ENCODE data around the gene FAM50A.
A peak's percentile ranks its signal among the peaks of the same experiment; 100 is the strongest.

FAM50A gene

GRCh38 chrX:154413142-154413541 is 30.8 kb upstream of the FAM50A start:
- peak; percentile 12 for DNase-seq

- DNase-seq: no peak
Measured at GRCh38 chrX:154417157-154417556, 26.8 kb upstream of the FAM50A start.

DNA sequence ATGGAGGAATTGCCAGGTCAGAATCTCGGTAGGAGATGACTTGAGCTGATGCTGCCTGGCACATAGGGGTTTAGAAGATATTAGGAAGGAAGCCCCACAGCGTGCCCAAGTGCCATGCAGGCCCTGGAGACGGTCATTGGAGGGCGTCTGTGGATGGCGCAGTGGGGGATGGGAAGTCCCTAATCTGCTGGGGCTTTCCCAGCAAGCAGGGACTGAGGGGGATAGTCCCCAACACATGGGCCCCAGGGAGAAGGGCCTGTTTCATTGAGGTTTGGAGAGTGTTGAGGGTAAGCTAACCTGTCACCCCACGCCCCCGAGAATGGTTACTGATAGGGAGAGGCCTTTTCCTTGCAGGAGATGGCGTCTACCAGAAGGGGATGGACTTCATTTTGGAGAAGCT is 24.8 kb upstream of the FAM50A start:
- no peak for DNase-seq

- DNase-seq: peak; percentile 23
Measured at GRCh38 chrX:154419688-154420401, 24.1 kb upstream of the FAM50A start.

- DNase-seq: no peak
Measured at GRCh38 chrX:154420402-154420756, 23.6 kb upstream of the FAM50A start.

DNA sequence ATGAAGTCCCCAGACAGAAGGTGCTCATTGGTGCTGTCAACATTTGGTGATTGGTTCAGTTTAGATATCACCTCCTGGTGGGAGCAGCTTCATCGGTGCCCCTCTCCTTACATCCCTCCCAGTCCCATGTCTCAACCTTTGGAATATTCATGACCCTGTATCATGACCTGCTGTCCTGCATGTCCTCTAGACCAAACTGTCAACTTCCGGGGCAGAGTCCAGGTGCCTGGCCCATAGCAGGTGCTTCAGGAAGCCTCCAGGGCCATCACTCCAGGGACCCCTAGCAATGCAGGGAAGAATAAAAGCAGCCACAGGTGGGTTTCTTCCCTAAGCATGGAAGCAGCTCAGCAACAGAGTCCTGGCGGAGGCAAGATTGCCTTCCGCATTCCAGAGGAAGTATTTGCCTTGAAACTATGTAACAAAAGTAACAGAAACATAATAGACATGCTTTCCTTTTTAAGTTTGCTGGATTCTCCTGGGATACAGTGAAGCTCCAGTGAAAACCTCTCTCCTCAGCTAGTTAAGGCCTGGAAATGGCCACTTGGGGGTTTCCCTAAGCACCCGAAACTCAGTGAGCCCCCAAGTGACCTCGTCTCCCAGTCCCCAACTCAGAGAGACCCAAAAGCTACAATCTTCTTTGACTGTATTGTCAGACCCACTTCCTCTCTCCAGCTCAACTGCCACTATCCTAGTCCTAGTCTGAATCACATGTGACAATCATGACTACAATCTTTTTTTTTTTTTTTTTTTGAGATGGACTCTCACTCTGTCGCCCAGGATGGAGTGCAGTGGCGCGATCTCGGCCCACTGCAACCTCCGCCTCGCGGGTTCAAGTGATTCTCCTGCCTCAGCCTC is 16.8 kb upstream of the FAM50A start:
- DNase-seq: no peak

- peak; percentile 93 for DNase-seq
Measured at GRCh38 chrX:154428176-154429171, 15.5 kb upstream of the FAM50A start, which contains the start of gene ATP6AP1. Gene ATP6AP1 (plus strand): TSS chrX:154428677. CDS start chrX:154428693, 16 bp downstream.

DNA sequence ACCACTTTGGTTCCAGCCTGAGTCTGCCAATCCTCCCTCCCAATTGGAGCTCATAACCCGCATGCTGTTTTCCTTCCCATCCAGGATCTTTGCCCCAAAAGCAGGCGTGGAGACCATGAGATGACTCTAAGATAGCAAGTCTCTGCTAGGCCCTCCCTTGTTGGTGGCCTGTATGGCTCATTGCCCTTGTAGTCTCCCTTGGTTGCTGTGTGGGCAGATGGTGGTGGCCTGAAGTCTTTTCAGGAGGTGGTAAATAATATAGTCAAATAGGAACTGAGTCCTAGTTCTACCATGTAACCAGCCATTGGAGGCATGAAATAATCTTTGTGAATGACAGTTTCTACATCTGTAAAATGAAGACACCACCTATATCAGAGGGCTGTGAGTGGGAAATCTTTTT is 14.2 kb upstream of the FAM50A start:
- no peak for DNase-seq

DNA sequence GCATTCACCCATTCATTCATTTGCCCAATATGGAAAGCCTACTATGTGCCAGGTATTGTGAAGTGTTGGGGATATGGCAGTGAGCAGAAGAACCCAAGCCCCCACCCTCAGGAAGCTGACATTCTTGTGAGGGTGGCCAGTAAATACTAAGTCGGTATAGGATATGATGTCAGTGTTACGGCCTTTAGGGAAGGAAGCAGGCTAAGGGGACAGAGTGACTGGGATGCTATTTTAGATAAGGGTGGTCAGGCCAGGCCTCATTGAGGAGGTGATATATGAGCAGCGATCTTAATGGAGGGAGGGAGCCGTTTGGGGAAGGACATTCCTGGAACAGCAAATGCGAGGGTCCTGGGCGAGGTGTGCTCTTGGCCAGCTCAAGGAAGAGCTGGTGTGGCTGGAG is 13.5 kb upstream of the FAM50A start:
- no peak for DNase-seq

DNA sequence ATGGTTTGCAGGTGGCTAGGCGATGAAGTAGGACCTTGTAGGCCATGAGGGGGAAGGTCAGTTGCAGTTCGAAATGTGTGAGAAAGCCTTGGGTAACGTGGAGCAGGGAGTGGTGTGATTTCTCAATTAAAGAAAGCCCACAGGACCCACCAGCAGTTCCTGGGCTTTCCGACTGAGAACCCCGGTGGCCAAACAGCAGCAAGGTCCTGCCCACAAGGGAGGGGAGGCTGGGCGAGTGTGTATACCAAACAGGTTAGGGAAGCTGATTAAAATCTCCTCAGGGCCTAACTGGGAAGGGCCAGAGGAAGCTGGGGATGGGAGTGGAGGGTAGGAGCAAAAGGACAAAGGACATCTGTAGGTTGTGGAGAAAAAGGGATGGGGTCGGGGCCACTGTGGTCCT is 13.0 kb upstream of the FAM50A start:
- no peak for DNase-seq

DNA sequence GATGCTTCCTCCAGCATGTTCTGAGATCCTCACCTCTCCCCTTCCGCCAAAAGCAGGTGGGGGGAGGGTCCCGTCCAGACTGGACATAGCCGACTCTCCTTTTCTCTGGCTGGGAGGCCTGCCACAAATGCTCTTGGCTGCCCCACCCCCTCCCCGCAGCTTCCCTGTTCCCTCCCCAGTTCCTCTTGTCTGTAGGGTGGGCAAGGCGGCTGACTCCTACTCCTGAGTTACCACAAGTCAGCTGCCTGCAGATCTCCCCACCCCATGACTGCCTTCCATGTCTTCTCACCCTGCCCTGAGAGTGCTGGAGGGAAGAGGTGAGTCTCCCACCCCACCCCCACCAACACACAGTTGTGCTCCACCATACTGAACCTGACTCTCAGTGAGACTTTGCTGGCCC is 12.6 kb upstream of the FAM50A start:
- no peak for DNase-seq

DNA sequence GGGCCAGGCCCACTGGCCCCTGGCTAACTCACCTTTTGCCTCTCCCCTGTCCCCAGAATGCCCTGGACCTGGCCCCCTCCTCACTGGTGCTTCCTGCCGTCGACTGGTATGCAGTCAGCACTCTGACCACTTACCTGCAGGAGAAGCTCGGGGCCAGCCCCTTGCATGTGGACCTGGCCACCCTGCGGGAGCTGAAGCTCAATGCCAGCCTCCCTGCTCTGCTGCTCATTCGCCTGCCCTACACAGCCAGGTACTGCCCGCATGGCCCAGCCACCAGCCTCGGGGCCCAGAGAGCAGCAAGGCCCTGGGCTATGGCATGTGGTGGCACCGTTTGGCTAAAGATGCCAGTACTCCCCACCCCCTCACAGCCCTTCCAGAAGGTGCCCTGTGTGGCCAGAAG is 11.7 kb upstream of the FAM50A start:
- no peak for DNase-seq

- no peak for DNase-seq
Measured at GRCh38 chrX:154433605-154434004, 10.3 kb upstream of the FAM50A start.

- DNase-seq: no peak
Measured at GRCh38 chrX:154434394-154435168, 9.4 kb upstream of the FAM50A start.

DNA sequence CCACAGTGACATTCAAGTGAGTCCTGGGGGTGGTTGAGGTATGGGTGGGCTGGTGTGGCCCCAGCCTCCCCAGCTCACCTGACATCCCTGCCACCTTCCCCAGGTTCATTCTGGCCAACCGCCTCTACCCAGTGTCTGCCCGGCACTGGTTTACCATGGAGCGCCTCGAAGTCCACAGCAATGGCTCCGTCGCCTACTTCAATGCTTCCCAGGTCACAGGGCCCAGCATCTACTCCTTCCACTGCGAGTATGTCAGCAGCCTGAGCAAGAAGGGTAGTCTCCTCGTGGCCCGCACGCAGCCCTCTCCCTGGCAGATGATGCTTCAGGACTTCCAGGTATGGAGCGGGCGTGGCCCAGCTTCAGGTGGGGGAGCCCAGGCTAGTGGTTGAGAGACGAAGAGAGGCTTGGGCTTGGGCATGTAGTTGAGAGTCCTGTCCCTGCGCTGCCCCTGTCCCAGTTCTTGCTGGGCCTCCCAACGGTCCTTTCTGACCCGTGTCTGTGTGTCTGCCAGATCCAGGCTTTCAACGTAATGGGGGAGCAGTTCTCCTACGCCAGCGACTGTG is 8.7 kb upstream of the FAM50A start:
- DNase-seq: no peak

- DNase-seq: peak; percentile 55
Measured at GRCh38 chrX:154436374-154436982, 7.5 kb upstream of the FAM50A start.

DNA sequence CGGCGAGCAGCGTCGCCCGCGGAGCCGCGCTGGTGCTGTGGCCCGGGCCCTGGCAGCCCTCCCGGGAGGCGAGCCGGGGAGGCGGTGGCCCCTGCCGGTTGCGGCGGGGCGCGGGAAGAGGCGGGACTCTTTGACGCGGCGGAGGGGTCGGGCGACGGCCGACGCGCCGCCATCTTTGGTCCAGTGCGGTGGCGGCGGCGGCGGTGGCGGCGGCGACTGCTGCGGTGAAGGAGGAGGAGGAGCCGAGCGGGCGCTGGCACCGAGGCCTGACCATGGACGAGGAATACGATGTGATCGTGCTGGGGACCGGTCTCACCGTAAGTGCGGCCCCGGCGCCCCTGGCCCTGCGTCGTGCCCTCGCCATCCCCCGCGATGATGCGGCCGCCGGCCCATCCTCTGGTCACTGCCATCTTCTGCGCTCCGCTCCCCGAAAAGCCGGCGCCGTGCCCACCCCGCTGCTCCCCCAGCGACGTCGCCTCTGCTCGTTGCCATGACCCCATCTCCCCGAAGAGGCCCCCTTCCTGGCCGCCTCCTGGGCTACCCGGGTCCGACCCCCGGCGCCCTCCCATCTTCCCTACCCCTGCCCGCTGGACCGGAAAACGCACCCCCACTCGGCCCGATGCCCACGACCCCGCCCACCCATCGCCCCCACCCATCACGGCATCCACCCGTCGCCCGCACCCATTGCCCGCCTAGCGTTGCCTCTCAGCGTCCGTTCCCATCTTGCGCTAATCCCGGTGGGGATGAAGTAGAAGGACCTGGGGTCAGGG is 6.8 kb upstream of the FAM50A start, which contains the start of gene GDI1:
TSS of gene GDI1 (plus strand) at position 172 of the 770 bp plus-strand sequence. CDS start at position 273, 101 bp downstream.
- peak; percentile 61 for DNase-seq

DNA sequence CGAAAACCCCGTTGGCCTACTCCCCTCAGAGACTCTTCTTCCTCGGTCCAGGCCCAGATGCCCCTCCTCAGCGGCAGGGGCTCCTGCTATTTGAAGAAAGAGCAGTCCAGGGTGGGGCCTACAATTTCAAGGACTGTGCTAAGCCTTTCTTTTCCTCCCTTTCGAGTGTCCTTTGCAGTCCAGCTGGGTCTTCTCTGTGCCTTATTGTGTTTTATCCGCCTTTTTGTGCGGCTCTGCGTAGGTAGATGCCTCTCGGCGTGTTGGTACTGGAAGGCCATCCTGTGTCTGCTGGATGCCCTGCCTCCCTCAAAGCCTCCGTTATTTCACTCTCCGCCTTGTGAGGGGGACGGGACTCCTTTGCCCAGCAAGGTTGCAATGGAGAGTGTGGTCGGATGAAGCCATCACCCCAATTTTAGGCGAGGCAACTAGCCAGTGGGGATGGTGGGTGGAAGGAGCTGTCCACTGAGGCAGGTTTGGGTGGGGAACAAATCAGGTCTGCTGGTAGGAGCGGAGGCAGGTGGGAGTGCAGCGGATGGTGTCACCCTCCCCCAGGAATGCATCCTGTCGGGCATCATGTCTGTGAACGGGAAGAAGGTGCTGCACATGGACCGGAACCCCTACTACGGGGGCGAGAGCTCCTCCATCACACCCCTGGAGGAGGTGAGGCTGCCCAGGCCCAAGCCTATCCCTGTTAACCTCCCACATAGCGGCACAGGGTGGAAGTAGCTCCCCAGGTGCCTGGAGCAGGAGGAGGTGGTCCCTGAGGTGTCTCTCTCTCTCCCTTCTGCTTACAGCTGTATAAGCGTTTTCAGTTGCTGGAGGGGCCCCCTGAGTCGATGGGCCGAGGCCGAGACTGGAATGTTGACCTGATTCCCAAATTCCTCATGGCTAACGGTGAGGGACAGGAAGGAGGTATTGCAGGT is 5.7 kb upstream of the FAM50A start:
- DNase-seq: no peak

GRCh38 chrX:154439841-154440240 is 4.1 kb upstream of the FAM50A start:
- DNase-seq: no peak

Data from right forelimb (tissue), 1 donor.